Lung (tissue), 12 donors: Measurements from ENCODE around the gene LRTM2. TPM values are rescaled to one million over a fixed set of nuclear protein-coding genes. Genes with fewer than 3 reads are reported as not detected.

Experiments
- ATAC-seq: fragments of 200-7000 bp; cut with Tn5 transposase; one replicate; pipeline ENCODE4 v1.9.1; 2020; ENCODE audit warnings: moderate number of reproducible peaks; ENCODE audit not compliant: insufficient read depth, low FRiP score
- DNase-seq, 3 donors: peaks; one replicate each; pipeline ENCODE4 v3.0.0-alpha.2; 2013 to 2017
- H3K27ac ChIP-seq, 2 donors: one replicate each; pipeline ENCODE4 v1.5.1; 2013; ENCODE audit warnings: mild to moderate bottlenecking in 2 of 2, moderate library complexity in 2 of 2, control low read depth in 1 of 2, inconsistent platforms in 1 of 2, low read depth in 1 of 2, low read length in 1 of 2
- H3K27me3 ChIP-seq, 3 donors: one replicate each; pipeline ENCODE4 v1.5.1; 2013; ENCODE audit warnings: low read length in 2 of 3; ENCODE audit not compliant: control insufficient read depth in 3 of 3, insufficient read depth in 3 of 3
- H3K36me3 ChIP-seq, 4 donors: one replicate each; pipeline ENCODE4 v1.5.1; 2013; ENCODE audit warnings: low read length in 4 of 4, mild to moderate bottlenecking in 1 of 4, moderate library complexity in 1 of 4; ENCODE audit not compliant: control insufficient read depth in 4 of 4, insufficient read depth in 4 of 4
- H3K4me1 ChIP-seq, 5 donors: one replicate each; pipeline ENCODE4 v1.5.1; 2013; ENCODE audit warnings: low read length in 5 of 5, mild to moderate bottlenecking in 2 of 5, moderate library complexity in 1 of 5; ENCODE audit not compliant: control insufficient read depth in 5 of 5, insufficient read depth in 5 of 5
- H3K4me3 ChIP-seq: one replicate; pipeline ENCODE4 v1.5.1; 2013; ENCODE audit warnings: mild to moderate bottlenecking, control low read depth, moderate library complexity
- H3K9ac ChIP-seq, 2 donors: one replicate each; pipeline ENCODE4 v1.5.1; 2013; ENCODE audit warnings: low read length in 2 of 2, control low read depth in 1 of 2; ENCODE audit not compliant: insufficient read depth in 1 of 2
- H3K9me3 ChIP-seq, 4 donors: one replicate each; pipeline ENCODE4 v1.5.1; 2013; ENCODE audit warnings: low read length in 3 of 4, mild to moderate bottlenecking in 1 of 4, moderate library complexity in 1 of 4; ENCODE audit not compliant: control insufficient read depth in 4 of 4, insufficient read depth in 3 of 4
- WGBS, 2 donors: extraction: QIAGEN DNeasy Blood & Tissue Kit; methylation state at CpG; one replicate each; pipeline ENCODE4 v1.1.7; 2013; 5-methylcytosine and 5-hydroxymethylcytosine counted together
- polyA plus RNA-seq, 2 donors: library from polyadenylated mRNA; stranded (reverse); fragments of 200-250 nt; gene quantifications; one replicate each; pipeline ENCODE4 v1.2.1, GENCODE V29; 2013
- total RNA-seq, 2 donors: library from RNA; depleted of rRNA in 1 of 2; stranded (reverse); fragments of >200 nt in 1 of 2; gene quantifications; one replicate each; pipeline ENCODE4 v1.2.1, GENCODE V29; 2014 to 2021
- TF ChIP-seq, protein P1 (sequence below): IDR thresholded peaks from 2 replicates; pipeline ENCODE4 v1.5.1; 2012; ENCODE audit warnings: mild to moderate bottlenecking; ENCODE audit errors: control extremely low read depth, extremely low read depth
- donor health status: control.
- donor health status: control.
- donor health status: Bipolar disorder and iron deficiency.
- donor health status: healthy.
- donor health status: DM: yes; HTN: yes; CAD: no.

The LRTM2 gene
- total and polyA plus RNA-seq, 4 donors: 0.01 to 0.06 TPM; not detected in 2

DNA sequence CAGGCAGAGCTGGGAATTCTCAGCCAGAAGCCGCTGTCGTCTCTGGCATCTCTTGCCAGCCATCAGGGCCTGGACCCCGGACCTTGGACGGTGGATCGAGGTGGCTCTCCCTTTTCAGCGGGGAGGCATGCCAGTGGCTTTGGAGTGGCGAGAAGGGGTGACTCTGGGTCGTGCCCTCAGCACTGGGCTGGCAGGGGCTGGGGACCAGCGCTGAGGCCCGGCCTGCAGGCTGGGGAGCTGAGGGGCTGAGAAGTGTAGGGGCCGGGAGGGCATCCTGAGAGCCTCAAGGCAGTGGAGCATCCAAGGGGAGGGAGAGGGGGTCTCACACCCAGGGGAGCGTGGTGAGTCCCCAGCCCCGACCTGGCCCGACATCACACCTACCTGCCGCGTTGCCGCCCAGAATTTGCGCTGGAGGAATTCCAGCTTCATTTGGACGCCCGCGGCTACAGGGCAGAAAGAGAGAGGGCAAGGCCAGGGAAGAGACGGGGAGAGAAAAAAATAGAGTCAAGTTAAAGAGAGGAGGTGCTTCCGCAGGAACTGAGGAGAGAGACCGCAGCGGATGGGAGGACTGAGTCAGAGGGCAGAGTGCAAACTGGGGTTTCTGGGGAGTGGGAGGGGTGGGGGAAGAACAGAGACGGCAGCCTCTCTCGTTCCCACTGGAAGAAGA is 9.0 kb upstream of the LRTM2 start:
- TF ChIP-seq, protein P1, sequence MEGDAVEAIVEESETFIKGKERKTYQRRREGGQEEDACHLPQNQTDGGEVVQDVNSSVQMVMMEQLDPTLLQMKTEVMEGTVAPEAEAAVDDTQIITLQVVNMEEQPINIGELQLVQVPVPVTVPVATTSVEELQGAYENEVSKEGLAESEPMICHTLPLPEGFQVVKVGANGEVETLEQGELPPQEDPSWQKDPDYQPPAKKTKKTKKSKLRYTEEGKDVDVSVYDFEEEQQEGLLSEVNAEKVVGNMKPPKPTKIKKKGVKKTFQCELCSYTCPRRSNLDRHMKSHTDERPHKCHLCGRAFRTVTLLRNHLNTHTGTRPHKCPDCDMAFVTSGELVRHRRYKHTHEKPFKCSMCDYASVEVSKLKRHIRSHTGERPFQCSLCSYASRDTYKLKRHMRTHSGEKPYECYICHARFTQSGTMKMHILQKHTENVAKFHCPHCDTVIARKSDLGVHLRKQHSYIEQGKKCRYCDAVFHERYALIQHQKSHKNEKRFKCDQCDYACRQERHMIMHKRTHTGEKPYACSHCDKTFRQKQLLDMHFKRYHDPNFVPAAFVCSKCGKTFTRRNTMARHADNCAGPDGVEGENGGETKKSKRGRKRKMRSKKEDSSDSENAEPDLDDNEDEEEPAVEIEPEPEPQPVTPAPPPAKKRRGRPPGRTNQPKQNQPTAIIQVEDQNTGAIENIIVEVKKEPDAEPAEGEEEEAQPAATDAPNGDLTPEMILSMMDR: no peak
- H3K4me3 ChIP-seq: no peak overlapping the region
- H3K9ac ChIP-seq: no peak overlapping the region
- no peaks in the 10 kb centered on the region for H3K9me3 ChIP-seq
- DNase-seq (no peak), ATAC-seq (no peak)
- peak overlapping the region in 1 of 2 donors; percentile 43 for H3K27ac ChIP-seq
- H3K36me3 ChIP-seq: no peaks in the 10 kb centered on the region
- 66 to 75% methylated on average over 27 of the region's 27 CpGs for WGBS, 2 donors
- peaks cover 0 to 17% (median 0%) of the 10 kb centered on the region in 3 donors for H3K27me3 ChIP-seq
- H3K4me1 ChIP-seq: no peaks in the 10 kb centered on the region

DNA sequence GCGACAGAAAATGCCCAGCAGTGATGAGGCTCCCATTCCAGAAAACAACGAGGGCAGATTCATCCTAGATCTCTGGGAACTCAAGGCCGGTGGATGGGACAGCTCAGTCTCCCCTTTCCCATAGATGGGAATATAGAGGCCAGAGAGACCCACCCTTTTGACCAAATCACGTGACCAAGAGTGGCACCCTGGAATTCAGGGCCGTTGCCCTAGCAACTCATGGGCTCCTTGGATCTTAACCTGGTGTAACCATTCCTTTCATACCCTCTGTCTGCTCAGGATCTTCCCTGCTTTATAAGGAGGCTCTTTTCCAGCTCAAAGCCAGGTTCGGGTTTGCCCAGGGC is 8.4 kb upstream of the LRTM2 start:
- WGBS, 2 donors: 71 to 74% methylated on average over 6 of the region's 6 CpGs
- no peaks in the 10 kb centered on the region for H3K36me3 ChIP-seq
- no peak overlapping the region for H3K4me3 ChIP-seq
- H3K9ac ChIP-seq: no peak overlapping the region
- H3K27ac ChIP-seq: peak overlapping the region in 1 of 2 donors; percentile 43
- DNase-seq (no peak), ATAC-seq (no peak)
- no peaks in the 10 kb centered on the region for H3K4me1 ChIP-seq
- TF ChIP-seq, protein P1: no peak
- peaks cover 0 to 4% (median 0%) of the 10 kb centered on the region in 4 donors for H3K9me3 ChIP-seq
- H3K27me3 ChIP-seq: peaks cover 0 to 22% (median 2%) of the 10 kb centered on the region in 3 donors

DNA sequence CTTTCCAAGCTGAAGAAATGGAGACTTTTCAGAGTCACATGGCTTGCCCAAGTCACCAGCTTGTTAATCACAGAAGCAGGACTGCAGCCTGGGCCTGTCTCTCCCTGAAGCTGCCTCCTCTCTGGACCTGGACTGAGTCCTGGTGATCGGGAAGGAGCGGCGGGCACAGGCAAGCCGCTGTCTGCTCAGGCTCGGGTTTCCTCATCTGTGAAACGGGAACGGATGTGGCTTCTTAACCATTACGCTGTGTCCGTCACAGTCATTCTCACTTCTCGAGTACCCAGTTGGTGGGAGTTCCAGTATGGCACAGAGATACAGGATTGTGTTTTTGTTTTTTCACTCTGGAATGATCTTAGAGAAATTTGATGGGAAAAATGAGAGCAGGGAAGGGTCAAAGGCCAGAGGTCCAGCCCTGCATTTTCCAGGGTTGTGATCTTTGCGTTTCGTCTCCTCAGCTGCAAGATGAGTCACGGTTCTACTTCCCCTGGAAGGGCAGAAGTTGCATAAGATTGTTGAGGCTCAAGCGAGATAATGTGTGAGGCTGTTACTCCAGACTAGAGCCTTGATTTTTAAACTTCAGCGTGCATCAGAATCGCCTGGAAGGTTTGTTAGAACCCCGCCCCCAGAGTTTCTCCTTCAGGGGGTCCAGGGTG is 7.6 kb upstream of the LRTM2 start:
- Histone ChIP-seq H3K4me1 (no peaks in the 10 kb centered on the region), H3K27me3 (peaks cover 0 to 25% (median 2%) of the 10 kb centered on the region in 3 donors), H3K4me3 (no peak overlapping the region), H3K9me3 (peaks cover 0 to 4% (median 0%) of the 10 kb centered on the region in 4 donors), H3K9ac (no peak overlapping the region), H3K27ac (peak overlapping the region in 1 of 2 donors; percentile 62), H3K36me3 (no peaks in the 10 kb centered on the region)
- ATAC-seq (peak; percentile 71), DNase-seq (no peak)
- 26 to 65% methylated on average over 17 of the region's 17 CpGs for WGBS, 2 donors
- TF ChIP-seq, protein P1: no peak
